ENCODE measurements around the gene NUDT4B. TPM values are rescaled to one million over a fixed set of nuclear protein-coding genes. Genes with fewer than 3 reads are reported as not detected.
"Not testable (repeated sequence)": the region's sequence is repeated elsewhere in the genome, so short reads cannot be mapped to it uniquely, and the experiment has no call there.

Gene NUDT4B
- total and polyA plus RNA-seq, 4 donors, result 0.25 to 21.0 (median 3.9) TPM

DNA sequence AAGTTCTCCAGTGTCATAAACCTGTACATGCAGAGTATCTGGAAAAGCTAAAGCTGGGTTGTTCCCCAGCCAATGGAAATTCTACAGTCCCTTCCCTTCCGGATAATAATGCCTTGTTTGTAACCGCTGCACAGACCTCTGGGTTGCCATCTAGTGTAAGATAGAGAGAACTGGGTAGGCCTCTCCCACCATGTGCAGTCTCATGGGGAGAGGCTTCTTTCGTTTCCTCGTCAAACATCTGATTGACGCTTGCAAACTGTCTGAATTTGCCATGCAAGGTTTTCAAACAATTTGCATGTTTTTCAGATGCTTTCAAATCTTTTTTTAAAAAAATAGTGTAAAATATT, 734 bp downstream of the NUDT4B start:
- H3K27me3 ChIP-seq (ENCODE audit: control insufficient read depth in 4 of 4, insufficient read depth in 4 of 4, low read length in 3 of 4); H3K9me3 ChIP-seq (ENCODE audit: control insufficient read depth in 4 of 4, low read length in 3 of 4); H3K9ac ChIP-seq (ENCODE audit: low read depth in 1 of 2, low read length in 2 of 2); H3K27ac ChIP-seq (ENCODE audit: low read depth in 1 of 2, low read length in 2 of 2); DNase-seq (ENCODE audit: low spot score); H3K4me3 ChIP-seq (ENCODE audit: low read depth in 1 of 3, low read length in 3 of 3); H3K4me1 ChIP-seq (ENCODE audit: control insufficient read depth in 4 of 4, insufficient read depth in 4 of 4, low read length in 3 of 4); H3K36me3 ChIP-seq (ENCODE audit: control insufficient read depth in 4 of 4, insufficient read depth in 3 of 4, low read depth in 1 of 4, low read length in 3 of 4): not testable (repeated sequence)
- no CpG with 5 or more reads among the region's 5 CpGs for WGBS

DNA sequence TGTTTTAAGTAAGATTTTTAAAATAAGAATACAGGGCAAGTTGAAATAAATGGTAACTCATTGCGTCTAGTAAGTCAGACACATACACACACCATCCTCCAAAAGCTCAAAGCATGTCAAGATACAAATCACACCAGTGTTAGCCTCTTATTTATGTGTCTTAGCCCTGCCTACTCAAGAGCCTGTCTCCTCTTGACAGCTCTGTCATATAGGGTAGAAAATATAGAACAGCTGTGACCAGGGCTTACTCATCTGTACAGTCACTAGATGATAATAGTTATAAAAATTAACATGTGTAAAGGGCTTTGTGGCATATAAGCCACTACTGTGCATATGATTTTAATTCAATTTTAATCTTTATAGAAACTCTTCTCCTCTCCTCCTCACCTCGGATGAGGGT, 7.7 kb downstream of the NUDT4B start:
- not testable (repeated sequence) for H3K36me3 ChIP-seq (ENCODE audit: control insufficient read depth in 4 of 4, insufficient read depth in 3 of 4, low read depth in 1 of 4, low read length in 3 of 4); H3K9me3 ChIP-seq (ENCODE audit: control insufficient read depth in 4 of 4, low read length in 3 of 4); H3K27me3 ChIP-seq (ENCODE audit: control insufficient read depth in 4 of 4, insufficient read depth in 4 of 4, low read length in 3 of 4); DNase-seq (ENCODE audit: low spot score); H3K27ac ChIP-seq (ENCODE audit: low read depth in 1 of 2, low read length in 2 of 2); H3K4me3 ChIP-seq (ENCODE audit: low read depth in 1 of 3, low read length in 3 of 3); H3K4me1 ChIP-seq (ENCODE audit: control insufficient read depth in 4 of 4, insufficient read depth in 4 of 4, low read length in 3 of 4); H3K9ac ChIP-seq (ENCODE audit: low read depth in 1 of 2, low read length in 2 of 2)
- WGBS, result no CpG with 5 or more reads among the region's 2 CpGs

DNA sequence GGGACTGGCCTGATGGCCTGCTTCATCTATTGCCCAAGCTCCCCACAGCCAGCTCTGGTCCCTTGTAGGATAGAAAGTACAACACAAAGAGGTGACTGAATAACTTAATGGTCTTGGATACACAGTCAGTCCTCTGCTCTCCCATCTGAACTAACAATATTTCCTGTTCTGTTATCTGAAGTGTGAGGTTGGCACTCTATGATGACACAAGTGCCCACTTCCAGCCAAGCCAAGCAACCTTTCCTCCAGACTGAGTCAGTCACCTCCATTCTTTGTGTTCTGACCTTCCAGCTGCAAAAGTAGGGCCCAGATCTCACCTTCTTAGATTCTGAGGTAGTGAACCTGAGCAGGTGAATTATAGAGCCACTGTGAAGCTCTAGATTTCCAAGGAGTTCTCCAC, 8.9 kb downstream of the NUDT4B start:
- H3K36me3 ChIP-seq (ENCODE audit: control insufficient read depth in 4 of 4, insufficient read depth in 3 of 4, low read depth in 1 of 4, low read length in 3 of 4); H3K4me1 ChIP-seq (ENCODE audit: control insufficient read depth in 4 of 4, insufficient read depth in 4 of 4, low read length in 3 of 4); H3K27me3 ChIP-seq (ENCODE audit: control insufficient read depth in 4 of 4, insufficient read depth in 4 of 4, low read length in 3 of 4); H3K27ac ChIP-seq (ENCODE audit: low read depth in 1 of 2, low read length in 2 of 2); DNase-seq (ENCODE audit: low spot score); H3K9ac ChIP-seq (ENCODE audit: low read depth in 1 of 2, low read length in 2 of 2); H3K9me3 ChIP-seq (ENCODE audit: control insufficient read depth in 4 of 4, low read length in 3 of 4); H3K4me3 ChIP-seq (ENCODE audit: low read depth in 1 of 3, low read length in 3 of 3): not testable (repeated sequence)

DNA sequence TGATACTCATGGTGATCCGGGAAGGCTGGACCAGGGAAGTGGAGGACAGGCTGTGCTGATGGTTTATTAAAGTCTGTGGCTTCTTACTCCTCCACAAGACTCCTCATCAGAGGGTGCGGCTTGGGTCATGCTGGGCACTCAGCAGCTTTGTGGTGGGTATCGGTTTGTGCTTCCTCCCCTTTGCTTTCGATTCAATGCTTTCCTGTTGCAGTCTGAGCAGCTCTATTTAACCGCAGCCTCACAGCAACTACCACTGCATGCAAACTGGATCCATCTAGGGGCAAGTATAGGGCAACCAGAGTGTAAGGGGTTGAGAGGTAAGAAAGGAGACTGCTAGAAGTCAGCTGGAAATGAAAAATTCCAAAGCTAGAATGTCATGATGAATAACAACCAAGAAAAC, 9.8 kb downstream of the NUDT4B start:
- H3K4me1 ChIP-seq (ENCODE audit: control insufficient read depth in 4 of 4, insufficient read depth in 4 of 4, low read length in 3 of 4); H3K4me3 ChIP-seq (ENCODE audit: low read depth in 1 of 3, low read length in 3 of 3); DNase-seq (ENCODE audit: low spot score); H3K9ac ChIP-seq (ENCODE audit: low read depth in 1 of 2, low read length in 2 of 2); H3K36me3 ChIP-seq (ENCODE audit: control insufficient read depth in 4 of 4, insufficient read depth in 3 of 4, low read depth in 1 of 4, low read length in 3 of 4); H3K9me3 ChIP-seq (ENCODE audit: control insufficient read depth in 4 of 4, low read length in 3 of 4); H3K27ac ChIP-seq (ENCODE audit: low read depth in 1 of 2, low read length in 2 of 2); H3K27me3 ChIP-seq (ENCODE audit: control insufficient read depth in 4 of 4, insufficient read depth in 4 of 4, low read length in 3 of 4): not testable (repeated sequence)
- WGBS, result no CpG with 5 or more reads among the region's 5 CpGs

DNA sequence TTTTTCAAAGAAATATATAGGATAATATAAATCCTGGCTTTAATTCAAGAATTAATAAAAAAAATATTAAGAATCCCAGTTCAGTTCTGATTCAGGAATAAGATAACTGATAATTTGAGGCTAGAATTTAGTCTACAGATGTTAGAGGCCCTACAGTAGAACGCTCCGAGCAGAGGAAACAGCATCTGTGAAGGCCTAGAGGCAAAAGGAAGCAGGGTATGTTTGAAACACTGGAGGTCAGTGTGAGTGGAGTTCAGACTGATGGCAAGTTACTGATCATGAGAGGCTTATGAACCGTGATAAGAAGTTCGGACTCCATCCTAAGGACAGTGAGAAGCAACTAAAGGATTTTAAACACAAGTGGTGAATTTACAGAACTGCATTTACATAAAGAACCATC, 10.4 kb downstream of the NUDT4B start:
- not testable (repeated sequence) for H3K27ac ChIP-seq (ENCODE audit: low read depth in 1 of 2, low read length in 2 of 2); H3K27me3 ChIP-seq (ENCODE audit: control insufficient read depth in 4 of 4, insufficient read depth in 4 of 4, low read length in 3 of 4); H3K4me3 ChIP-seq (ENCODE audit: low read depth in 1 of 3, low read length in 3 of 3); DNase-seq (ENCODE audit: low spot score); H3K4me1 ChIP-seq (ENCODE audit: control insufficient read depth in 4 of 4, insufficient read depth in 4 of 4, low read length in 3 of 4); H3K9me3 ChIP-seq (ENCODE audit: control insufficient read depth in 4 of 4, low read length in 3 of 4); H3K36me3 ChIP-seq (ENCODE audit: control insufficient read depth in 4 of 4, insufficient read depth in 3 of 4, low read depth in 1 of 4, low read length in 3 of 4); H3K9ac ChIP-seq (ENCODE audit: low read depth in 1 of 2, low read length in 2 of 2)
- no CpG with 5 or more reads among the region's 4 CpGs for WGBS

DNA sequence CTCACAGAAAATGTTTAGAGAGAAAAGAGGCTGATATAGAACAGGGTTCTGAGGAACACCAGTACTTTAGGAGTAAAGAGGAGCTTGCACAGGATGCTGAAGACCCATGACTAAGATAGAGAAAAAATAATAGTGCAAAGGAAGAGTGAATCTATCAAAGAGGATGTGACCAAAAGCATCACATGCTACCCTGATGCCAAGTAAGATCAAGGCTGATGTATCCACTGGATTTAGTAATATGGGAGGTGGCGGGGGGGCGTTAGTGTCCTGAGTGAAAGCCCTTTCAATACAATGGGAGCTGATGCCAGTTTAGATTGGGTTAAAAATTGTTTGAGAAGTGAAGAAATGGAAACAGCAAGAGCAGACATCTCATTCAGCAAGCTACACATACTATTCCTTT, 11.2 kb downstream of the NUDT4B start:
- not testable (repeated sequence) for H3K4me1 ChIP-seq (ENCODE audit: control insufficient read depth in 4 of 4, insufficient read depth in 4 of 4, low read length in 3 of 4); H3K9me3 ChIP-seq (ENCODE audit: control insufficient read depth in 4 of 4, low read length in 3 of 4); H3K9ac ChIP-seq (ENCODE audit: low read depth in 1 of 2, low read length in 2 of 2); H3K36me3 ChIP-seq (ENCODE audit: control insufficient read depth in 4 of 4, insufficient read depth in 3 of 4, low read depth in 1 of 4, low read length in 3 of 4); H3K27me3 ChIP-seq (ENCODE audit: control insufficient read depth in 4 of 4, insufficient read depth in 4 of 4, low read length in 3 of 4); H3K27ac ChIP-seq (ENCODE audit: low read depth in 1 of 2, low read length in 2 of 2); DNase-seq (ENCODE audit: low spot score); H3K4me3 ChIP-seq (ENCODE audit: low read depth in 1 of 3, low read length in 3 of 3)
- WGBS, result 88% methylated on average over 2 of the region's 2 CpGs

DNA sequence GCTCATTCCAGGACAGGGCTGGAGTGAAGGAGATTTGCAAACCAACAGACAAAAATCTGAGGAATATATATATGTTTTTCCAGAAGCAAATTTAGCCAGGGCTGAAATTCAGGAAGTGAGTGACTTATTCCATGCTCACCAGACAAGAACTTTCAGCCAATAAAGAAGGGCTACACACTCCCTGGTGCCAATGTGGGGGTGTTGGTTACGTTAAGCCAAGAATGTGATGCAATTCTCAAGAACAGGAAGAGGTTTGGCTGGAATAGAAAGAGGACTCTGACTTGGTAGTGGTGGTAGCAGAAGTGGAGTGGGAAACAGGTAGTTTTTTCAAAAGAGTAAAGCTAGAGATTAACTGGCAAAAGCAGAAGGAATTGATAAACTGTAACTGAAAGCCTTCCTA, 11.6 kb downstream of the NUDT4B start:
- not testable (repeated sequence) for H3K27me3 ChIP-seq (ENCODE audit: control insufficient read depth in 4 of 4, insufficient read depth in 4 of 4, low read length in 3 of 4)

DNA sequence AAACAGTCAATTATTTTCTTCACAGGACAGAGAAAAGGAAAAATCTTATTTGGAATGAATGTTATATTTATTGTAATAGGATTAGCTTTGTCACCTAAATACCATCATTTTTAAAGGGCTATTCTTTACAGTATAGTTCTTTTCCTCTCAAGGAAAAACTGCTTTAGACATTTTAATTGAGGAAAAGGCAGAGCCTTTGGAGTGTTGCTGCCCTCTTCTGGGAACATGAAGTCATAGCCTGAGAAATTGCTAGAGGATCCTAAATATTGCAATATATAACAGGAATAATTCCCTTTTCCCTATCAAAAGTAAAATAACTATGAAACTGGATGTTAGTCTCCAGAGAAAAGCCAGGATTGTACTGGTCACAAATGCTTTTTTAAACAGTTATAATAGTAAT, 12.8 kb downstream of the NUDT4B start:
- H3K9me3 ChIP-seq (ENCODE audit: control insufficient read depth in 4 of 4, low read length in 3 of 4); H3K4me3 ChIP-seq (ENCODE audit: low read depth in 1 of 3, low read length in 3 of 3); H3K4me1 ChIP-seq (ENCODE audit: control insufficient read depth in 4 of 4, insufficient read depth in 4 of 4, low read length in 3 of 4); H3K27ac ChIP-seq (ENCODE audit: low read depth in 1 of 2, low read length in 2 of 2); H3K9ac ChIP-seq (ENCODE audit: low read depth in 1 of 2, low read length in 2 of 2); H3K27me3 ChIP-seq (ENCODE audit: control insufficient read depth in 4 of 4, insufficient read depth in 4 of 4, low read length in 3 of 4); H3K36me3 ChIP-seq (ENCODE audit: control insufficient read depth in 4 of 4, insufficient read depth in 3 of 4, low read depth in 1 of 4, low read length in 3 of 4); DNase-seq (ENCODE audit: low spot score): not testable (repeated sequence)

More for the DNA sequence above, 11.6 kb downstream of the NUDT4B start:
- not testable (repeated sequence) for H3K9ac ChIP-seq (ENCODE audit: low read depth in 1 of 2, low read length in 2 of 2); H3K36me3 ChIP-seq (ENCODE audit: control insufficient read depth in 4 of 4, insufficient read depth in 3 of 4, low read depth in 1 of 4, low read length in 3 of 4); H3K4me3 ChIP-seq (ENCODE audit: low read depth in 1 of 3, low read length in 3 of 3); H3K27ac ChIP-seq (ENCODE audit: low read depth in 1 of 2, low read length in 2 of 2); DNase-seq (ENCODE audit: low spot score); H3K4me1 ChIP-seq (ENCODE audit: control insufficient read depth in 4 of 4, insufficient read depth in 4 of 4, low read length in 3 of 4); H3K9me3 ChIP-seq (ENCODE audit: control insufficient read depth in 4 of 4, low read length in 3 of 4)
- WGBS, result no CpG with 5 or more reads among the region's 1 CpG

DNA sequence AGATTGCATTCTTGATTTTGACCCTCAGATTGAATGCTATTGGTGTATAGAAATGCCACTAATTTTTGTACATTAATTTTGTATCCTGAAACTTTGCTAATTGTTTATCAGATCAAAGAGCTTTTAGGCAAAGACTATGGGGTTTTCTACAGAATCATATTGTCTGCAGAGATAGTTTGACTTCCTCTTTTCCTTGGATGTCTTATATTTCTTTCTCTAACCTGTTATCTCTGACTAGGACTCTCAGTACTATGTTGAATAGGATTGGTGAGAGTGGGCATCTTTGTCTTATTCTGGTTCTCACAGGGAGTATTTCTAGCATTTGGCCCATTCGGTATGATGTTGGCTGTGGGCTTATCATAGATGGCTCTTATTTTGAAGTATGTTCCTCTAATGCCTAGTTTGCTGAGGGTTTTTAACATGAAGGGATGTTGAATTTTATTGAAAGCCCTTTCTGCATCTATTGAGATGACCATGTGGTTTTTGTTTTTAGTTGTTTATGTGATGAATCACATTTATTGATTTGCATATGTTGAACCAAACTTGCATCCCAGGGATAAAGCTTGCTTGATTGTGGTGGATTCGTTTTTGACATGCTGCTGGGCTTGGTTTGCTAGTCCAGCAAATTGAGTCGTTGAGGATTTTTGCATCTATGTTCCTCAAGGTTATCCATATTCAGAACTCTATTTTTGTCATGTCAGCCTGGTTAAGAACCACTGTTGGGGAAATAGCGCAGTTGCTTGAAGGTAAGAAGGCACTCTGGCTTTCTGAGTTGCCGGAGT, 16.9 kb downstream of the NUDT4B start:
- not testable (repeated sequence) for H3K27me3 ChIP-seq (ENCODE audit: control insufficient read depth in 4 of 4, insufficient read depth in 4 of 4, low read length in 3 of 4); H3K9ac ChIP-seq (ENCODE audit: low read depth in 1 of 2, low read length in 2 of 2); H3K9me3 ChIP-seq (ENCODE audit: control insufficient read depth in 4 of 4, low read length in 3 of 4); DNase-seq (ENCODE audit: low spot score); H3K4me3 ChIP-seq (ENCODE audit: low read depth in 1 of 3, low read length in 3 of 3); H3K27ac ChIP-seq (ENCODE audit: low read depth in 1 of 2, low read length in 2 of 2); H3K4me1 ChIP-seq (ENCODE audit: control insufficient read depth in 4 of 4, insufficient read depth in 4 of 4, low read length in 3 of 4); H3K36me3 ChIP-seq (ENCODE audit: control insufficient read depth in 4 of 4, insufficient read depth in 3 of 4, low read depth in 1 of 4, low read length in 3 of 4)
- WGBS, result no CpG with 5 or more reads among the region's 5 CpGs

Measured in liver (tissue), 9 donors.